Prostate gland (tissue), 2 donors: ENCODE results near the gene ARL15.

ENCODE experiments used
- POLR2A ChIP-seq: fragments of 450-650 bp; IDR thresholded peaks from one replicate; pipeline ENCODE4 v1.6.1; 2016; ENCODE audit warnings: antibody characterized with exemption, mild to moderate bottlenecking
- POLR2AphosphoS5 ChIP-seq: sonication (generic); formaldehyde crosslinking; IDR thresholded peaks from one replicate; pipeline ENCODE4 v1.6.1; 2017; ENCODE audit warnings: antibody characterized with exemption
- TF ChIP-seq, protein P1 (sequence below), 4 experiments: fragments of 200-600 bp in 2 of 4; fragments of 450-650 bp in 2 of 4; sonication (generic) in 2 of 4; IDR thresholded peaks; 1 replicate in 3 of 4; 2 replicates in 1 of 4; pipeline ENCODE4 v1.5.1; 2016 to 2019; ENCODE audit warnings: antibody characterized with exemption in 4 of 4, mild to moderate bottlenecking in 2 of 4, moderate library complexity in 2 of 4

DNA sequence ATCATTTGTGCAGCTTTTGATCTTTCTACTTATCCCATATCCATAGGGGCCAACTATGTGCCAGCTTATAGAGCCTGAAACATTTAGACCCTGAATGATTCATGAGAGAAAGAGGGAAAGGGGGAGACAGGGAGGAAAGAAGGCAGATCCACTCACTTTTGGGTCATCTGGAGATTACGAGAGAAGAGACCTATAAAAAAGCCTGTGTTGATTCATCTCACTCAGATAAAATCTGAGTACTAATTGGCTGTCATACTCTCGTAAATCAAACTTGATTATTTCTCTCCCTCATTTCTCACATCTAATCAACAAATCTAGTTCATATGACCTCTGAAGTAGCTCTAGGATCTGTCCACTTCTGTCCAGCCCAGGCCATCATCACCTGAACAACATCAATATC lies 137.1 kb downstream of the ARL15 start:
- TF ChIP-seq POLR2A (no peak), POLR2AphosphoS5 (no peak)
- TF ChIP-seq, protein P1, sequence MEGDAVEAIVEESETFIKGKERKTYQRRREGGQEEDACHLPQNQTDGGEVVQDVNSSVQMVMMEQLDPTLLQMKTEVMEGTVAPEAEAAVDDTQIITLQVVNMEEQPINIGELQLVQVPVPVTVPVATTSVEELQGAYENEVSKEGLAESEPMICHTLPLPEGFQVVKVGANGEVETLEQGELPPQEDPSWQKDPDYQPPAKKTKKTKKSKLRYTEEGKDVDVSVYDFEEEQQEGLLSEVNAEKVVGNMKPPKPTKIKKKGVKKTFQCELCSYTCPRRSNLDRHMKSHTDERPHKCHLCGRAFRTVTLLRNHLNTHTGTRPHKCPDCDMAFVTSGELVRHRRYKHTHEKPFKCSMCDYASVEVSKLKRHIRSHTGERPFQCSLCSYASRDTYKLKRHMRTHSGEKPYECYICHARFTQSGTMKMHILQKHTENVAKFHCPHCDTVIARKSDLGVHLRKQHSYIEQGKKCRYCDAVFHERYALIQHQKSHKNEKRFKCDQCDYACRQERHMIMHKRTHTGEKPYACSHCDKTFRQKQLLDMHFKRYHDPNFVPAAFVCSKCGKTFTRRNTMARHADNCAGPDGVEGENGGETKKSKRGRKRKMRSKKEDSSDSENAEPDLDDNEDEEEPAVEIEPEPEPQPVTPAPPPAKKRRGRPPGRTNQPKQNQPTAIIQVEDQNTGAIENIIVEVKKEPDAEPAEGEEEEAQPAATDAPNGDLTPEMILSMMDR (IDR thresholded peaks at IDR 0.05) = no peak
